Nephron progenitor cell (in vitro differentiated cells): Measurements from ENCODE around the gene TCF15.

ENCODE experiments used
- DNase-seq: peaks from one replicate; pipeline ENCODE4 v3.0.0; 2021
- H3K27ac Mint-ChIP-seq: 2 replicates; pipeline ENCODE4 v1.8.0; 2021; ENCODE audit warnings: mild to moderate bottlenecking, moderate library complexity, mixed read lengths
- H3K27me3 Mint-ChIP-seq: 2 replicates; pipeline ENCODE4 v1.8.0; 2021; ENCODE audit warnings: mild to moderate bottlenecking, low read depth, mixed read lengths; ENCODE audit not compliant: poor library complexity
- H3K36me3 Mint-ChIP-seq: 2 replicates; pipeline ENCODE4 v1.8.0; 2021; ENCODE audit warnings: low read depth, mixed read lengths
- H3K4me1 Mint-ChIP-seq: 2 replicates; pipeline ENCODE4 v1.8.0; 2021; ENCODE audit warnings: mixed read lengths
- H3K4me3 Mint-ChIP-seq: 2 replicates; pipeline ENCODE4 v1.8.0; 2021; ENCODE audit warnings: mild to moderate bottlenecking, moderate library complexity, mixed read lengths
- H3K9me3 Mint-ChIP-seq: 2 replicates; pipeline ENCODE4 v1.8.0; 2021; ENCODE audit warnings: mild to moderate bottlenecking, moderate library complexity, mixed read lengths
- CTCF ChIP-seq: fragments of 200-600 bp; sonication (generic); IDR thresholded peaks from 2 replicates; pipeline ENCODE4 v1.5.0; 2021; ENCODE audit warnings: antibody characterized with exemption

The TCF15 gene

GRCh38 chr20:611047-611842, 1.1 kb upstream of the TCF15 start:
- DNase-seq: no peak
- H3K4me1 Mint-ChIP-seq: peaks cover 45% of the 10 kb centered on the region
- H3K9me3 Mint-ChIP-seq: no peaks in the 10 kb centered on the region
- TF ChIP-seq CTCF: no peak
- H3K4me3 Mint-ChIP-seq: peak overlapping the region; percentile 65
- no peaks in the 10 kb centered on the region for H3K36me3 Mint-ChIP-seq
- H3K27me3 Mint-ChIP-seq: peaks cover 46% of the 10 kb centered on the region
- H3K27ac Mint-ChIP-seq: peak overlapping the region; percentile 23

GRCh38 chr20:609371-609964, 641 bp downstream of the TCF15 start:
- Mint-ChIP-seq H3K9me3 (no peaks in the 10 kb centered on the region), H3K4me1 (peaks cover 63% of the 10 kb centered on the region), H3K4me3 (peak overlapping the region; percentile 79), H3K27ac (no peak overlapping the region), H3K36me3 (no peaks in the 10 kb centered on the region), H3K27me3 (peaks cover 43% of the 10 kb centered on the region)
- TF ChIP-seq CTCF: no peak
- no peak for DNase-seq

GRCh38 chr20:608970-609369, 1.1 kb downstream of the TCF15 start:
- no peaks in the 10 kb centered on the region for H3K36me3 Mint-ChIP-seq
- H3K27me3 Mint-ChIP-seq: peaks cover 41% of the 10 kb centered on the region
- peak overlapping the region; percentile 79 for H3K4me3 Mint-ChIP-seq
- no peaks in the 10 kb centered on the region for H3K9me3 Mint-ChIP-seq
- TF ChIP-seq CTCF: no peak
- no peak for DNase-seq
- no peak overlapping the region for H3K27ac Mint-ChIP-seq
- H3K4me1 Mint-ChIP-seq: peaks cover 68% of the 10 kb centered on the region

- Mint-ChIP-seq H3K4me1 (peaks cover 77% of the 10 kb centered on the region), H3K4me3 (peak overlapping the region; percentile 79), H3K9me3 (no peaks in the 10 kb centered on the region), H3K27ac (no peak overlapping the region), H3K36me3 (no peaks in the 10 kb centered on the region), H3K27me3 (peaks cover 28% of the 10 kb centered on the region)
- DNase-seq: no peak
- TF ChIP-seq CTCF: no peak
These were observed 2.6 kb downstream of the TCF15 start for GRCh38 chr20:607476-607875.

- H3K27me3 Mint-ChIP-seq: peaks cover 18% of the 10 kb centered on the region
These were observed 4.9 kb downstream of the TCF15 start for GRCh38 chr20:605237-605636.

More at GRCh38 chr20:605237-605636, 4.9 kb downstream of the TCF15 start:
- no peak for DNase-seq
- Mint-ChIP-seq H3K36me3 (no peaks in the 10 kb centered on the region), H3K9me3 (no peaks in the 10 kb centered on the region), H3K4me1 (peaks cover 66% of the 10 kb centered on the region), H3K4me3 (peak overlapping the region; percentile 33), H3K27ac (peak overlapping the region; percentile 77)
- TF ChIP-seq CTCF: no peak
